ENCODE results near the gene PYY. TPM values are rescaled to one million over a fixed set of nuclear protein-coding genes. Genes with fewer than 3 reads are reported as not detected.
A peak's percentile ranks its signal among the peaks of the same experiment; 100 is the strongest.
"Not testable (repeated sequence)": the region's sequence is repeated elsewhere in the genome, so short reads cannot be mapped to it uniquely, and the experiment has no call there.

The PYY gene
- total RNA-seq, 1 experiment from 2014 or later, result not detected

DNA sequence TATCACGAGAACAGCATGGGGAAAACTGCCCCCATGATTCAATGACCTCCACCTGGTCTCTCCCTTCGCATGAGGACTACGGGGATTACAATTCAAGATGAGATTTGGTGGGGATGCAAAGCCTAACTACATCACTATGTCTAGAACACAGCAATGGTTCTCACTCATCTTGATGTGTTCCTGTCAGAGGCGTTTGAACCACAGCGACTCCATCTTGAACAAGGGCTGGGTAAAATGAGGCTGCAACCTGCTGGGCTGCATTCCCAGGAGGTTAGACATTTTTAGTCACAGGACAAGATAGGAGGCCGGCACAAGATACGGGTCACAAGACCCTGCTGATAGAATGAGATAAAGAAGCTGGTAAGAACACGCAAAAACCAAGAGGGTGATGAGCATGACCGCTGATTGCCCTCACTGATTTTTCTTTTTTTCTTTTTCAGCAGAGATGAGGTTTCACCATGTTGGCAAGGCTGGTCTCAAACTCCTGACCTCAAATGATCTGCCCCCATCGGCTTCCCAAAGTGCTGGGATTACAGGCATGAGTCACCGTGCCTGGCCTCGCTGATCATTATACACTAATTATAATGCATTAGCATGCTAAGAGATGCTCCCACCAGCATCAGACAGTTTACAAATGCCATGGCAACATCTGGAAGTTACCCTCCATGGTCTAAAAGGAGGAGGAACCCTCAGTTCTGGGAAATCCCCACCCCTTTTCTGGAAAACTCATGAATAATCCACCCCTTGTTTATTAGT is 8.5 kb downstream of the PYY start:
- H3K9me3 ChIP-seq (replicated peaks), result no peaks in the 10 kb centered on the region
- H3K4me3 ChIP-seq, result no peak overlapping the region
- H3K27me3 ChIP-seq, result peaks cover 9% of the 10 kb centered on the region; the same call in 1 of the 2 replicates
- H3K4me1 ChIP-seq, result peaks cover 11% of the 10 kb centered on the region; the same call in 1 of the 2 replicates
- H3K36me3 ChIP-seq, result no peaks in the 10 kb centered on the region
- H3K27ac ChIP-seq, result no peak overlapping the region
- DNase-seq, result no peak

DNA sequence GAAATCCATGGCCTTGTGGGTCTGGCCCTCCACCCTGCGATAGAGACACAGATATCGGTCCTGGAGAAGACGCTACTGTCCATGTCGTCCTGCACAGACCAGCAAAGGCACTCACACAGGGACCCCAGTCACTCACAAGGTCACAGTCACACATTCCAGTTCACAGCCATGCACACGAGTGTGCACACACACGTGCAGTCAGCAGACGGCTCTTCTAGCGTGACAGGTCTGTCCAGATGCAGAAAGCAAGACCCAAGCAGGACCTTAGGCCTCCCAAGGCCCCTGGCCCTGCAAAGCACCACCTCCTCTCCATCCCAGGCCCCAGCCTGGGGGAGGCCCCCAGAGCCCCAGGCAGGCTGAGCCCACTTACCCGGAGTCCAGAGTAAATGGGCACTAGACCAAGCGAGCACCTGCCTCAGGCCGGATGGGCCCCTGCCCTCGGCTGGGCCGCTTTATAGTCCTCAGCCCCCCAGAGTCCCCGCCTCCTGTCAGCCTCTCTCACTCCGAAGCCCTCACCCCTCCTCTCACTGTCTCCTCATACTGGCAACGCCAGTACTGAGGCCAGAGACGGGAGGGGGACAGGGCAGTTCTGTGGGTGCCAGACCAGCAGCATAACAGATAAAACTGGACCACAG is 11.6 kb downstream of the PYY start, which contains the start of gene PPY:
PPY (minus strand) TSS at position 426 of the 635 bp plus-strand sequence. CDS start 822 bp downstream, outside the sequence.
- Histone ChIP-seq H3K36me3 (no peaks in the 10 kb centered on the region), H3K4me3 (no peak within 1 kb of the TSS), H3K27me3 (peaks cover 22% of the 10 kb centered on the region), H3K9me3 (replicated peaks) (no peaks in the 10 kb centered on the region), H3K27ac (no peak within 1 kb of the TSS), H3K4me1 (peaks cover 11% of the 10 kb centered on the region; the same call in 1 of the 2 replicates)
- no peak for DNase-seq

DNA sequence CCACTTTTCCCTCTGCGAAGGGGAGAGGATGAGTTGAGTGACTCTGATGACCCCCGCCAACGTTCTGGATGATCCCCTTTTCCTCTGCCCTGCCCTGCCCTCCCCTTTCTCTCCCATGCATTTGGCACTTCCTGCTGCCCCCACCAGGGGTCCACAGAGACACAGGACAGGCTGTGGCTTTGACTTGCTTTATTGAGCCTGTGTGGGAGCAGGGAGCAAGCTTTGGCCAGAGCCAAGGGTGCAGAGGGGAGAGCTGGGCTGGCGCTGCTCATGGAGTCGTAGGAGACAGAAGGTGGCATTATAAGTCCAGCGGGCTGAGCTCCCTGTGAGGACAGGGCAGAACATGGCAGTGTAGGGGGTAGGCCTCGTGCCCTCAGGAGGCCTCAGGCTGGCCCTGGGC is 13.1 kb downstream of the PYY start:
- peak; percentile 66 to 77 for DNase-seq
- H3K27ac ChIP-seq, result no peak overlapping the region
- no peaks in the 10 kb centered on the region for H3K36me3 ChIP-seq
- peaks cover 22% of the 10 kb centered on the region for H3K27me3 ChIP-seq
- no peaks in the 10 kb centered on the region for H3K9me3 ChIP-seq (replicated peaks)
- no peak overlapping the region for H3K4me3 ChIP-seq
- peaks cover 10% of the 10 kb centered on the region; the same call in 1 of the 2 replicates for H3K4me1 ChIP-seq

DNA sequence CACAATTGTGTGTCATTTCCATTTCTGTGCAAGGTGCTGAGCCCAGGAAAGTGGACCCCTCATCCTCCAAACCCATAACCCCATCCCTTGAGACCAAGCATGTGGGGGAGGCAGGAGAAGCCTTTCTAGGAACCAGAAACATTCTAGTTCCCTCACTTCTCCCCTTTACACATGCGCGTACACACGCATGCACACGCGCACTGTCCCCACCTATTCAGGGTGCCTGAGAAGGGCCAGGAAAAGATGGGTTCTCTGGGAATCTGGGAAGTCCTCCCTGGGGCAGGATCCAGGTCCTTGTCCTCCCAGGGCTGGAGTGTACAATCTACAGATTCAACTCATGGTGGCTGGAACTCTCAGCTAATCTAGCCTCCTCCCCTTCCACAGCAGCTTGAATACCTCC is 13.9 kb downstream of the PYY start:
- DNase-seq, result no peak
- H3K4me3 ChIP-seq, result no peak overlapping the region
- H3K4me1 ChIP-seq, result peaks cover 4% of the 10 kb centered on the region; the same call in 1 of the 2 replicates
- H3K9me3 ChIP-seq (replicated peaks), result no peaks in the 10 kb centered on the region
- H3K36me3 ChIP-seq, result no peaks in the 10 kb centered on the region
- no peak overlapping the region for H3K27ac ChIP-seq
- H3K27me3 ChIP-seq, result peaks cover 22% of the 10 kb centered on the region

DNA sequence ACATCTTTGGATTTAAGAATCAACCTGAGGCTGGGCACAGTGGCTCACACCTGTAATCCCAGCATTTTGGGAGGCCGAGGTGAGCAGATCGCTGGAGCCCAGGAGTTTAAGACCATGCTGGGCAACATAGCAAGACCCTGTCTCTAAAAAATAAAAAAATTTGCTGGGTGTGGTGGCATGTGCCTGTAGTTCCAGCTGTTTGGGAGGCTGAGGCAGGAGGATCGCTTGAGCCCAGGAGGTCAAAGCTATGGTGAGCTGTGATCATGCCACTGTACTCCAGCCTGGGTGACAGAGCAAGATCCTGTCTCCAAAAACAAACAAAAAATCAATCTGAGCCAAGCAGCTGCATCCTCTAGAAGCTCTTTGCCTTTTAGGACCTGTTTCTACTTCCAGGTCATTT is 14.3 kb downstream of the PYY start:
- DNase-seq; H3K9me3 ChIP-seq (replicated peaks); H3K27ac ChIP-seq; H3K4me1 ChIP-seq; H3K4me3 ChIP-seq; H3K36me3 ChIP-seq: not testable (repeated sequence)
- peaks cover 22% of the 10 kb centered on the region for H3K27me3 ChIP-seq

DNA sequence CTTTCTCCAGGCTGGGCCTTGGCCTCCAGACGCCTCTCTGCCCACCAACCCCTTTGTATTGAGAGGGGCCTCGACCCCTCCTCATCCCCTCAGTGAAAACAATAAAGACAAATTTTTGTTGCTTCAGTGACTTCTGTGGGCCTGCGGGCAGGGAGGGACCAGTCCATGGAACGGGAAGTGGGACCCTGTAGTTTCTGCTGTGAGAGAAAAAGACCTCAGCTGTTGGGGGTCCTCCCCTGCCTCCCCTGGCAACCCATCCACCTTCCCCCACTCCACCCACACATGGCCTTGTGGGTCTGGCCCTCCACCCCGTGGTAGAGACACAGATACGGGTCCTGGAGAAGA is 14.9 kb downstream of the PYY start:
- no peak overlapping the region for H3K4me3 ChIP-seq
- peaks cover 4% of the 10 kb centered on the region; the same call in 1 of the 2 replicates for H3K4me1 ChIP-seq
- H3K27me3 ChIP-seq, result peaks cover 22% of the 10 kb centered on the region
- DNase-seq, result no peak
- H3K36me3 ChIP-seq, result no peaks in the 10 kb centered on the region
- H3K9me3 ChIP-seq (replicated peaks), result no peaks in the 10 kb centered on the region
- no peak overlapping the region for H3K27ac ChIP-seq

DNA sequence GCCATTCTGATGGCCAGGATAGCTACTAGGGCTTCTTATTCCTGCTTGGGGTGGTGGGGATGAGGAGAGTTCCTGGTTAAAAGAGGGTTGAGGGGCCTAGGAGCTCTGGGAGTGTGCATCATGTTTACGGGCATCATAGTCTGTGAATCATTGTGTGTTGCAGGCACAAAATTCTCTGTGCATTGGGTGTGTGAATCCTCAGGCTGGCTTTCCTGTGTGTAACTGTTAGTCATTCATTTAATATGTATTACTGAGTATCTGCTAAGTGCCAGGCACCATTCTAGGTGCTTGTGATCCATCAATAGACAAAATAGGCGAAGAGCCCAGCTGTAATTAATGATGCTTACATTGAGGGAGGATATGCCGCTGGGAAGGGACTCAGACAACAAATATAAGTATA is 17.3 kb downstream of the PYY start:
- peaks cover 17% of the 10 kb centered on the region for H3K27me3 ChIP-seq
- no peak for DNase-seq
- H3K4me1 ChIP-seq, result peaks cover 4% of the 10 kb centered on the region; the same call in 1 of the 2 replicates
- no peaks in the 10 kb centered on the region for H3K36me3 ChIP-seq
- no peaks in the 10 kb centered on the region for H3K9me3 ChIP-seq (replicated peaks)
- H3K27ac ChIP-seq, result no peak overlapping the region
- H3K4me3 ChIP-seq, result no peak overlapping the region

DNA sequence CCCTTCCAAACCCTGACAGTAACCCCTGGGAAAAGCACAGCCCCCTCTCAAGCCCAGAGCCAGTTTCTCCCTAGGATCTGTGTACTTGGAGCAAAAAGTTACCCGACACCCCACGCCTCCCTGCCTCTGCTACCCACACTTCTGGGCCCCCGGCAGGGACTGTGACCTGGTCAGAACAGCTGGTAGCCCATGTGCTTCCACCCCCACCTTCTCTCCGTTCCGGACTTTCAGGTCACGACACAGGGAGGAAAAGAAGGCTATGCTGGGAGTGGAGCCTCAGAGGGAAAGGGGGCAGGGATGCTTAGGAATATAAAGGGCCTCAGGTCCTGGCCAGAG is 17.8 kb downstream of the PYY start:
- DNase-seq, result peak; percentile 36 to 45
- H3K27me3 ChIP-seq, result peaks cover 17% of the 10 kb centered on the region
- no peaks in the 10 kb centered on the region for H3K36me3 ChIP-seq

DNA sequence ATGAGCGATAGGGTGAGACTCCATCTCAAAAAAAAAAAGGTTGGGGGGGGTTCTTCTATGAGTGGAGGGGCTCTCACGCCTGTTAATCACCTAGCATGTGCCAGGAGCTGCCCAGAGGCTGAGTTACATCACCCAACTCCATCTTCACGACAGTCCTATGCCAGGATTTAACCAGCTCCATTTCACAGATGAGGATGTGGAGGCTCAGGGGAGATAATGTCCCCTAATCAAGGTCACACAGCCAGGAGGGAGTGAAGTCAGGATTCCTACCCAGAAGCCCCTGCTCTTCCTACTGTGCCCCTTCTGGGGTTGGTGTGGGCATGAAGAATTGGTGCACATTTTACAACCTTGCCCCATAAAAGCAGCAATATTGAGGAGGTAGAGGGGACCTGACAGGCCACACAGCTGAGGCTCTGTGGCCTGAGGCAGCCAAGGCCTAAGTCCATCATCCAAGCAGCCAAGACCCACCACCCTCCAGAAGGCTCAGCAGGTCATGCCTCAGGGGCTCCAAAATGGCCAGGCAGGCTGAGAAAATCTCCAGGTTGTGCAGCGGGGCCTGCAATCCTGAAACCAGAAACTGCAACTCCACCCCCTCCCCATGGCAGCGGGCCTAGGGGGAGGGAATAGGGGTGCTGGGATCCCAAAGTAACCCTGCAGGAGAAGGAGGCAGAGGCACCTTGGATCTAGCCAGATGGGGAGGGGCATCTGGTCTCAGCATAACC is 18.4 kb downstream of the PYY start:
- no peak for DNase-seq
- Histone ChIP-seq H3K27me3 (peaks cover 19% of the 10 kb centered on the region), H3K36me3 (no peaks in the 10 kb centered on the region), H3K9me3 (replicated peaks) (no peaks in the 10 kb centered on the region), H3K27ac (no peak overlapping the region), H3K4me3 (no peak overlapping the region), H3K4me1 (peaks cover 4% of the 10 kb centered on the region; the same call in 1 of the 2 replicates)

More for the DNA sequence above, 17.8 kb downstream of the PYY start:
- Histone ChIP-seq H3K9me3 (replicated peaks) (no peaks in the 10 kb centered on the region), H3K4me1 (peaks cover 4% of the 10 kb centered on the region; the same call in 1 of the 2 replicates), H3K27ac (no peak overlapping the region), H3K4me3 (no peak overlapping the region)

DNA sequence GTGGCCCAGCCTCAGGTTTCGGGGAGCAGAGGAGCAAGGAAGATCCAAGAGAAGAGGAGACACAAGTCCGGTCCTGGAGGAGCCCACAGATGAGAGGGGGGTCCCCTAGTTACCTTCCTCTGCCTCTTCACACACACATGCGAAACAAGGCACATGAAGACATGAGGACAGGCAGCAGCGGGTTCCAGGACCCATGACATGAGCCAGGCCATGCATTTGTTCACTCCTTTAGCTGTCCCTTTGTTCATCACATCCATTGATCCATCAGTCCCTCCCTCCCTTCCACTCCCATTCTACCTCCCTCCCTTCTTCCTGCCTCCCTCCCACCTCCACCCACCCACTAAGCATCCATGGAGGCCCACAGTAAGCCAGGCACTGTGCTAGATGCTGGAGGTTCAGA is 20.8 kb downstream of the PYY start:
- Histone ChIP-seq H3K4me3 (no peak overlapping the region), H3K27ac (no peak overlapping the region), H3K4me1 (peaks cover 4% of the 10 kb centered on the region; the same call in 1 of the 2 replicates), H3K27me3 (peaks cover 26% of the 10 kb centered on the region), H3K36me3 (no peaks in the 10 kb centered on the region), H3K9me3 (replicated peaks) (no peaks in the 10 kb centered on the region)
- no peak for DNase-seq

DNA sequence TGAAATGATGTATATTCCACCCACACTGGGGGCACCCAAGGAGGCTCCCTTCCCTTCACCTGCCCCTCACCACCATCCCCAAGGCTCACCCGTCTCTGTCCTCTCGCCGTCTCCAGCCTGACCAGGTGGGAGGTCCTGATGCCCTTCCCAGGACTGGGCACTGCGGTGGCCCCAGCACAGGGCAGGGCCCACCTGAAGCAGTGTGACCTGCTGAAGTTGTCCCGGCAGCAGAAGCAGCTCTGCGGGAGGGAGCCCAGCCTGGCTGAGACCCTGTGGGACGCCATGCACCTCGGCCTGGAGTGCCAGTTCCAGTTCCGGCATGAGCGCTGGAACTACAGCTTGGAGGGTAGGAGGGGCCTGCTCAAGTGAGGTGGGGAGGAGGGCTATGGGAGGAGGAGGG is 21.4 kb downstream of the PYY start:
- H3K27me3 ChIP-seq, result peaks cover 22% of the 10 kb centered on the region; the same call in 1 of the 2 replicates
- no peak overlapping the region for H3K27ac ChIP-seq
- no peaks in the 10 kb centered on the region for H3K36me3 ChIP-seq
- H3K9me3 ChIP-seq (replicated peaks), result no peaks in the 10 kb centered on the region
- no peak overlapping the region for H3K4me3 ChIP-seq
- H3K4me1 ChIP-seq, result peaks cover 4% of the 10 kb centered on the region; the same call in 1 of the 2 replicates
- DNase-seq, result no peak

DNA sequence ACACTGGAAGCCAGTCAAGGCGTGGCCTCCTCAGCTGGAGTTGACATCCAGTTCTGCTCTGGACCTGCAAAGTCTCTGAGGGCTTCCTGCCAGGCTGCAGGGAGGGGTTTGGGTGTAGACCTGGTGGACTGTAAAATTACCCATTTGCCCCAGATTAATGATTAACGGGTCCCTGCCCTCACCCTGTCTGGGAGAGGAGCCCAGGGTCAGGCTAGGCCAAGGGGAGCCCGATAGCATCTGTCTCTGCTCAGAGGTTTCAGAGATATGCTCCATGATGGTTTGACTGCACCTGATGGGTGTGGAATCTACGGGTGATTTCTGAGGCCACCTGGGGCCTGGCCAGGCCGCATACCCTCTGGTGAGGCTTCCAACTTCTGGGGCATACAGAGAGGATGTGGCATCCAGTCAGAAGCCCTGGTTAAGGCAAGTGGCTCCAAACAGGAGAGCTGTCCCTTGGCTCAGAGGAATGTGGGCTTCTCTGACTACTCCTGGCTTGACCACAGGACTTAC is 22.6 kb downstream of the PYY start:
- no peaks in the 10 kb centered on the region for H3K36me3 ChIP-seq
- peaks cover 31% of the 10 kb centered on the region for H3K27me3 ChIP-seq
- DNase-seq, result no peak
- no peak overlapping the region for H3K27ac ChIP-seq
- H3K9me3 ChIP-seq (replicated peaks), result no peaks in the 10 kb centered on the region
- H3K4me1 ChIP-seq, result peaks cover 3% of the 10 kb centered on the region; the same call in 1 of the 2 replicates
- H3K4me3 ChIP-seq, result no peak overlapping the region

DNA sequence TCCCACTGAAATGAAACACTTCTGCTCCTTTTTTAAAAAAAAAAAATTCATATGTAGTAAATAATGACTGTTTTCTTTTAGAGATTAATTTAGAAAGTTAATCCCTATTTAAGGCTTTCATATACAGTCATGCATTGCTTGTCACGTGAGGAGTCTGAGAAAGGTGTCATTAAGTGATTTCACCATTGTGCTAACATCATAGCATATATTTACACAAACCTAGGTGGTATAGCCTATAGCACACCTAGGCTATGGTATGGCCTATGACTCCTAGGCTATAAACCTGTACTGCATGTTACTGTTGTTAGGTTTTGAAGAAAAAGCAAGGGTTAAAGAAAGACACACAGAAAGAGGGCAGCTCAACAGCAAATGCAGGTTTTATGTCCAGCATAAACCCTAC is 25.1 kb downstream of the PYY start:
- Histone ChIP-seq H3K27ac (no peak overlapping the region), H3K27me3 (peaks cover 31% of the 10 kb centered on the region)

DNA sequence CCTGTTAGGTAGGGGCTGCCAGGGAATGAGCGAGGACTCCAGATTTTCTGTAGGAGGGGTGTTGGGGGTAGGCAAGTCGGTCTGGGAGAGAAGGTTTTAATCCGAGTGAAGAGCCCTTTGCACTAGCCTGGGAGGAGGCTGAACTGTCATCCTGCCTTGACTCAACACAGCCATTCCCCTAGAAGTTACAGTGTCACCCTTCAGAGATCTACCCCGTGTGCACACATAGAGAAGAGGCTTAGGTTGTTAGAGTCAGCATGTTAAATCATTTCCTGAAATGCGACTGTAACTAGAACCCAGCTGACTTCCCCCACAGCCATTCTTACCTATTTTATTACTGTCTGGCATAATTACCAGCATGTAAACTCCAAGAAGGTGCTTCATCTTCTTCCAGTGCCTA is 25.8 kb downstream of the PYY start:
- H3K27me3 ChIP-seq, result peaks cover 31% of the 10 kb centered on the region
- H3K4me3 ChIP-seq; H3K4me1 ChIP-seq; H3K9me3 ChIP-seq (replicated peaks); H3K27ac ChIP-seq; H3K36me3 ChIP-seq; DNase-seq: not testable (repeated sequence)

More for the DNA sequence above, 25.1 kb downstream of the PYY start:
- H3K4me1 ChIP-seq, result no peaks in the 10 kb centered on the region
- H3K9me3 ChIP-seq (replicated peaks), result no peaks in the 10 kb centered on the region
- no peak for DNase-seq
- H3K36me3 ChIP-seq, result no peaks in the 10 kb centered on the region
- H3K4me3 ChIP-seq, result no peak overlapping the region

All from SJCRH30 (cell line).